K562 (cell line): ENCODE results near the gene CDC42BPB. TPM values are rescaled to one million over a fixed set of nuclear protein-coding genes. Genes with fewer than 3 reads are reported as not detected.

Experiments used
- ATAC-seq: fragments of 200-7000 bp; cut with Tn5 transposase; 3 replicates; pipeline ENCODE4 v1.9.1; 2020; ENCODE audit warnings: moderate library complexity
- BruUV-seq: library from RNA; stranded (reverse); fragments of 400-500 nt; replicated peaks from 2 replicates; lab custom pipeline; 2021; lab: Mats Ljungman, UMichigan
- CTCF ChIA-PET: fragments of 300-600 bp; formaldehyde crosslinking; extraction: SDS; loops from one replicate; lab custom pipeline; 2021; ENCODE audit warnings: low intra/inter-chr PET ratio; lab: Yijun Ruan, JAX
- POLR2A ChIA-PET: fragments of 300-600, 350-650 bp; sonication (Branson Sonifier 250); formaldehyde crosslinking; extraction: SDS; loops from one replicate; lab custom pipeline; 2021; ENCODE audit warnings: antibody characterized with exemption, inconsistent platforms; lab: Yijun Ruan, JAX
- DNase-seq, 4 experiments: peaks; one replicate each; pipeline versions ENCODE4 v3.0.0 to v3.0.0-alpha.2; 2011 to 2018; ENCODE audit warnings: low spot score in 3 of 4, mixed read lengths in 3 of 4; ENCODE audit errors: extremely low read depth in 1 of 4
- FAIRE-seq: peaks from 2 replicates; lab custom pipeline; 2011; peaks lifted over from hg19 to GRCh38; lab: Jason Lieb, UNC
- H2AFZ ChIP-seq: 2 replicates; pipeline ENCODE4 v1.6.0; 2011; ENCODE audit warnings: low read depth, low read length, control low read depth, inconsistent platforms
- H3K27ac ChIP-seq: fragments of 200-600 bp; 3 replicates; pipeline ENCODE4 v1.8.0; 2011; ENCODE audit warnings: low read depth, mild to moderate bottlenecking, control low read depth, inconsistent platforms, low read length, moderate library complexity, mixed read lengths; ENCODE audit errors: extremely low read depth
- H3K27me3 ChIP-seq, 2 experiments: fragments of 300-600 bp in 1 of 2; 2 replicates in 1 of 2; 3 replicates in 1 of 2; pipeline versions ENCODE4 v1.6.0 to v1.8.0; 2011; ENCODE audit warnings: inconsistent platforms in 2 of 2, low read length in 2 of 2, mild to moderate bottlenecking in 1 of 2, mixed read lengths in 1 of 2, moderate library complexity in 1 of 2; ENCODE audit not compliant: control insufficient read depth in 2 of 2, insufficient read depth in 2 of 2
- H3K36me3 ChIP-seq: fragments of 300-600 bp; 3 replicates; pipeline ENCODE4 v1.8.0; 2011; ENCODE audit warnings: mild to moderate bottlenecking, low read length, inconsistent platforms; ENCODE audit not compliant: control insufficient read depth, insufficient read depth
- H3K4me1 ChIP-seq, 2 experiments: fragments of 200-600 bp in 1 of 2; replicated peaks in 1 of 2; 2 replicates in 1 of 2; 3 replicates in 1 of 2; pipeline versions ENCODE4 v1.5.1 to v1.8.0; 2011; ENCODE audit warnings: inconsistent platforms in 2 of 2, low read length in 2 of 2, mild to moderate bottlenecking in 1 of 2, mixed read lengths in 1 of 2, moderate library complexity in 1 of 2; ENCODE audit not compliant: control insufficient read depth in 2 of 2, insufficient read depth in 2 of 2
- H3K4me2 ChIP-seq: 2 replicates; pipeline ENCODE4 v1.6.1; 2011; ENCODE audit warnings: low read length, control low read depth, inconsistent platforms, mixed read lengths; ENCODE audit not compliant: insufficient read depth
- H3K4me3 ChIP-seq: fragments of 200-600 bp; sonication (generic), shearing (Covaris generic); 2 replicates; pipeline ENCODE4 v1.5.1; 2016; ENCODE audit warnings: control low read depth, inconsistent platforms
- H3K79me2 ChIP-seq: fragments of 200-600 bp; 3 replicates; pipeline ENCODE4 v1.8.0; 2011; ENCODE audit warnings: low read length, inconsistent platforms; ENCODE audit not compliant: control insufficient read depth, insufficient read depth
- H3K9ac ChIP-seq, 2 experiments: 2 replicates each; pipeline versions ENCODE4 v1.6.0 to v1.6.1; 2011; ENCODE audit warnings: low read depth in 2 of 2, low read length in 2 of 2, control low read depth in 1 of 2, inconsistent platforms in 1 of 2, mild to moderate bottlenecking in 1 of 2, mixed read lengths in 1 of 2; ENCODE audit not compliant: insufficient read depth in 1 of 2
- H3K9me1 ChIP-seq: one replicate; pipeline ENCODE4 v1.6.0; 2011; ENCODE audit warnings: inconsistent platforms, mild to moderate bottlenecking, low read length, moderate library complexity; ENCODE audit not compliant: control insufficient read depth, insufficient read depth
- H3K9me3 ChIP-seq: replicated peaks from 2 replicates; pipeline ENCODE4 v1.5.1; 2011; ENCODE audit warnings: low read depth, low read length, inconsistent platforms; ENCODE audit not compliant: control insufficient read depth, insufficient read depth
- H4K20me1 ChIP-seq: replicated peaks from 2 replicates; pipeline ENCODE4 v1.6.1; 2011; ENCODE audit warnings: low read length, inconsistent platforms, mixed read lengths; ENCODE audit not compliant: control insufficient read depth, insufficient read depth
- CSDE1 ChIP-seq, 2 experiments: fragments of 450-650 bp; IDR thresholded peaks; 2 replicates each; pipeline ENCODE4 v1.6.1; 2016; ENCODE audit warnings: mild to moderate bottlenecking in 1 of 2
- EP400 ChIP-seq: fragments of 450-650 bp; IDR thresholded peaks from 2 replicates; pipeline ENCODE4 v1.6.1; 2017; ENCODE audit warnings: antibody characterized with exemption, mild to moderate bottlenecking, moderate library complexity
- ETV6 ChIP-seq, 3 experiments: fragments of 150-350 bp in 1 of 3; sonication (generic) in 1 of 3; formaldehyde crosslinking in 1 of 3; IDR thresholded peaks; 2 replicates each; pipeline versions ENCODE4 v1.6.1 to v1.8.0; 2014 to 2022; ENCODE audit warnings: borderline replicate concordance in 2 of 3, low read depth in 2 of 3, antibody characterized with exemption in 1 of 3, low read length in 1 of 3, mild to moderate bottlenecking in 1 of 3, missing genetic modification reagents in 1 of 3
- NFXL1 ChIP-seq: fragments of 450-650 bp; formaldehyde crosslinking; IDR thresholded peaks from 2 replicates; pipeline ENCODE4 v1.4.0; 2021; ENCODE audit warnings: mild to moderate bottlenecking
- SMAD1 ChIP-seq: fragments of 150-350 bp; IDR thresholded peaks from 2 replicates; pipeline ENCODE4 v1.6.1; 2014; ENCODE audit warnings: low read length, low read depth; ENCODE audit not compliant: partially characterized antibody
- SRSF7 ChIP-seq: fragments of 200-400 bp; formaldehyde crosslinking; optimal IDR thresholded peaks from 2 replicates; pipeline ENCODE3; 2017; ENCODE audit warnings: mild to moderate bottlenecking, low read depth, low read length
- TSC22D4 ChIP-seq: fragments of 450-650 bp; IDR thresholded peaks from 2 replicates; pipeline ENCODE4 v1.6.1; 2016; ENCODE audit warnings: missing genetic modification characterization, missing biosample characterization, control low read depth
- ZC3H4 ChIP-seq: sonication (generic); formaldehyde crosslinking; IDR thresholded peaks from 2 replicates; pipeline ENCODE4 v1.9.0; 2021; ENCODE audit warnings: missing genetic modification reagents, borderline replicate concordance
- ZNF57 ChIP-seq: fragments of 450-650 bp; formaldehyde crosslinking; IDR thresholded peaks from 2 replicates; pipeline ENCODE4 v1.4.0; 2020; ENCODE audit warnings: mild to moderate bottlenecking, moderate library complexity
- WGBS: fragments of 100-300 bp; shearing (Covaris generic); methylation state at CpG from one replicate; pipeline ENCODE4 v1.1.6; 2016; ENCODE audit warnings: low coverage, mixed read lengths; ENCODE audit not compliant: insufficient coverage; ENCODE audit errors: missing lambda C conversion rate; 5-methylcytosine and 5-hydroxymethylcytosine counted together
- in situ Hi-C: fragments of 300-500 bp; cut with MboI; formaldehyde crosslinking; loops from 4 replicates; pipeline ENCODE4 v1.15.0; 2018; ENCODE audit warnings: inconsistent platforms, mixed read lengths
- intact Hi-C: fragments of 100-400 bp; cut with micrococcal nuclease; formaldehyde crosslinking; loops from 2 replicates; pipeline ENCODE4 v1.14.2; 2022
- polyA plus RNA-seq, 8 experiments: library from polyadenylated mRNA; depleted of rRNA in 4 of 8; stranded (reverse) in 5 of 8; unstranded in 3 of 8; fragments of >200 nt; fragmentation: Nextera tagmentation in 2 of 8; fragmentation: Illumina TruSeq in 1 of 8; extraction: Ambion mirVana in 2 of 8; extraction: Trizol in 1 of 8; gene quantifications; 2 replicates each; pipeline versions ENCODE4 v1.2.1 to v1.2.3, GENCODE V29; 2011 to 2014; ENCODE audit warnings: inconsistent platforms in 1 of 8, missing spikeins in 1 of 8
- total RNA-seq, 7 experiments: library from RNA; depleted of rRNA in 6 of 7; stranded (reverse); fragments of >200 nt in 6 of 7; fragmentation: Illumina TruSeq in 2 of 7; extraction: Trizol in 2 of 7; gene quantifications; 2 replicates each; pipeline versions ENCODE4 v1.2.1 to v1.2.3, GENCODE V29; 2011 to 2021; ENCODE audit warnings: low replicate concordance in 1 of 7
- TF ChIP-seq, protein P1 (sequence below): fragments of 450-650 bp; conservative IDR thresholded peaks from 2 replicates; pipeline ENCODE4 v1.6.1; 2016; ENCODE audit warnings: missing genetic modification characterization, low read depth, mild to moderate bottlenecking, control low read depth, missing compliant biosample characterization
- TF ChIP-seq, protein P2 (sequence below): fragments of 250-450 bp; sonication (Bioruptor Pico); IDR thresholded peaks from 2 replicates; pipeline ENCODE4 v1.9.0; 2021; ENCODE audit warnings: mild to moderate bottlenecking
- TF ChIP-seq, protein P3 (sequence below), 2 experiments: fragments of 450-650 bp; IDR thresholded peaks; 2 replicates each; pipeline ENCODE4 v1.6.1; 2016; ENCODE audit warnings: mild to moderate bottlenecking in 2 of 2, borderline replicate concordance in 1 of 2, low read depth in 1 of 2, moderate library complexity in 1 of 2

CDC42BPB gene
- total and polyA plus RNA-seq, 9 of the 15 experiments (the other 6 are each of a cell fraction or from before 2014, with no cell fraction given): 0.07 to 24.3 (median 12.6) TPM

DNA sequence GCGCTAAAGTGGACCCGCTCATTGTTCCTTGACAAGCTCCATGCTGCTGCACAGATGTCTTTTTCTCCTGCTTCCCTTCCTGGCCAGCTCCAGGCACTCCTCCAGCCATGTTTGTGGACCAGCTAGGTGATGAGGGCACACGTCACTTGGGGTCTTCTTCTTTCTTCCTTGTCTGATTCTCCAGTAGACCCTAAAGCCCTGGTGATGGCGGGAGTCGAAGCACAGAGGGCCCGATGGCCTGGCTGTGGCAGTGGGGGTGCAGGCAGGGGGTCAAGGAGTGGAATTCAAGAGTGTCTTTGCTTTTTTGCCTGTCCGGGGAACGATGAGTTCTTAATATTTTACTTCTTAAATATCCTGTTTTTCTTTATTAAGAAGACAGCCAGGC is 157.8 kb downstream of the CDC42BPB start:
- H3K27me3 ChIP-seq: no peaks in the 10 kb centered on the region
- H3K9me1 ChIP-seq: no peaks in the 10 kb centered on the region
- peaks cover 0 to 5% of the 10 kb centered on the region in 2 experiments; a peak in 2 of 5 replicates for H3K4me1 ChIP-seq
- in situ Hi-C loops (no loop called here), intact Hi-C loops (no loop called here)
- H2AFZ ChIP-seq: no peak overlapping the region
- H3K9me3 ChIP-seq: no peaks in the 10 kb centered on the region
- FAIRE-seq (no peak), DNase-seq (no peak), ATAC-seq (no peak)
- no peak overlapping the region for H3K9ac ChIP-seq
- H4K20me1 ChIP-seq: no peaks in the 10 kb centered on the region
- 74% methylated on average over 5 of the region's 8 CpGs for WGBS
- H3K4me3 ChIP-seq: no peak overlapping the region
- no peak overlapping the region for H3K27ac ChIP-seq
- CTCF ChIA-PET: no interaction called here
- BruUV-seq: no TSS peak
- H3K79me2 ChIP-seq: no peaks in the 10 kb centered on the region
- H3K36me3 ChIP-seq: peaks cover 16% of the 10 kb centered on the region; the same call in 1 of the 3 replicates
- H3K4me2 ChIP-seq: no peak overlapping the region
- POLR2A ChIA-PET: interaction anchor here (0.6 kb wide), 1 partner anchor 12 kb away, joined by 3 read pairs; no protein-coding TSS in a partner anchor
- TF ChIP-seq ZC3H4 (no peak), SMAD1 (no peak), ZNF57 (no peak), TSC22D4 (no peak), NFXL1 (no peak), ETV6 (IDR thresholded peaks at IDR 0.05; ENCODE audit: borderline replicate concordance in 1 of 2, low read depth in 2 of 2, low read length in 1 of 2) (no peak), ETV6 (CRISPR knock-in tag; IDR thresholded peaks at IDR 0.05; ENCODE audit: borderline replicate concordance) (no peak), SRSF7 (no peak), EP400 (no peak), CSDE1 (IDR thresholded peaks at IDR 0.05) (no peak)
- TF ChIP-seq, protein P1, sequence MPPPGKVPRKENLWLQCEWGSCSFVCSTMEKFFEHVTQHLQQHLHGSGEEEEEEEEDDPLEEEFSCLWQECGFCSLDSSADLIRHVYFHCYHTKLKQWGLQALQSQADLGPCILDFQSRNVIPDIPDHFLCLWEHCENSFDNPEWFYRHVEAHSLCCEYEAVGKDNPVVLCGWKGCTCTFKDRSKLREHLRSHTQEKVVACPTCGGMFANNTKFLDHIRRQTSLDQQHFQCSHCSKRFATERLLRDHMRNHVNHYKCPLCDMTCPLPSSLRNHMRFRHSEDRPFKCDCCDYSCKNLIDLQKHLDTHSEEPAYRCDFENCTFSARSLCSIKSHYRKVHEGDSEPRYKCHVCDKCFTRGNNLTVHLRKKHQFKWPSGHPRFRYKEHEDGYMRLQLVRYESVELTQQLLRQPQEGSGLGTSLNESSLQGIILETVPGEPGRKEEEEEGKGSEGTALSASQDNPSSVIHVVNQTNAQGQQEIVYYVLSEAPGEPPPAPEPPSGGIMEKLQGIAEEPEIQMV (tag): no peak
- TF ChIP-seq, protein P2, sequence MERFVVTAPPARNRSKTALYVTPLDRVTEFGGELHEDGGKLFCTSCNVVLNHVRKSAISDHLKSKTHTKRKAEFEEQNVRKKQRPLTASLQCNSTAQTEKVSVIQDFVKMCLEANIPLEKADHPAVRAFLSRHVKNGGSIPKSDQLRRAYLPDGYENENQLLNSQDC (CRISPR knock-in tag): no peak
- TF ChIP-seq, protein P3, sequence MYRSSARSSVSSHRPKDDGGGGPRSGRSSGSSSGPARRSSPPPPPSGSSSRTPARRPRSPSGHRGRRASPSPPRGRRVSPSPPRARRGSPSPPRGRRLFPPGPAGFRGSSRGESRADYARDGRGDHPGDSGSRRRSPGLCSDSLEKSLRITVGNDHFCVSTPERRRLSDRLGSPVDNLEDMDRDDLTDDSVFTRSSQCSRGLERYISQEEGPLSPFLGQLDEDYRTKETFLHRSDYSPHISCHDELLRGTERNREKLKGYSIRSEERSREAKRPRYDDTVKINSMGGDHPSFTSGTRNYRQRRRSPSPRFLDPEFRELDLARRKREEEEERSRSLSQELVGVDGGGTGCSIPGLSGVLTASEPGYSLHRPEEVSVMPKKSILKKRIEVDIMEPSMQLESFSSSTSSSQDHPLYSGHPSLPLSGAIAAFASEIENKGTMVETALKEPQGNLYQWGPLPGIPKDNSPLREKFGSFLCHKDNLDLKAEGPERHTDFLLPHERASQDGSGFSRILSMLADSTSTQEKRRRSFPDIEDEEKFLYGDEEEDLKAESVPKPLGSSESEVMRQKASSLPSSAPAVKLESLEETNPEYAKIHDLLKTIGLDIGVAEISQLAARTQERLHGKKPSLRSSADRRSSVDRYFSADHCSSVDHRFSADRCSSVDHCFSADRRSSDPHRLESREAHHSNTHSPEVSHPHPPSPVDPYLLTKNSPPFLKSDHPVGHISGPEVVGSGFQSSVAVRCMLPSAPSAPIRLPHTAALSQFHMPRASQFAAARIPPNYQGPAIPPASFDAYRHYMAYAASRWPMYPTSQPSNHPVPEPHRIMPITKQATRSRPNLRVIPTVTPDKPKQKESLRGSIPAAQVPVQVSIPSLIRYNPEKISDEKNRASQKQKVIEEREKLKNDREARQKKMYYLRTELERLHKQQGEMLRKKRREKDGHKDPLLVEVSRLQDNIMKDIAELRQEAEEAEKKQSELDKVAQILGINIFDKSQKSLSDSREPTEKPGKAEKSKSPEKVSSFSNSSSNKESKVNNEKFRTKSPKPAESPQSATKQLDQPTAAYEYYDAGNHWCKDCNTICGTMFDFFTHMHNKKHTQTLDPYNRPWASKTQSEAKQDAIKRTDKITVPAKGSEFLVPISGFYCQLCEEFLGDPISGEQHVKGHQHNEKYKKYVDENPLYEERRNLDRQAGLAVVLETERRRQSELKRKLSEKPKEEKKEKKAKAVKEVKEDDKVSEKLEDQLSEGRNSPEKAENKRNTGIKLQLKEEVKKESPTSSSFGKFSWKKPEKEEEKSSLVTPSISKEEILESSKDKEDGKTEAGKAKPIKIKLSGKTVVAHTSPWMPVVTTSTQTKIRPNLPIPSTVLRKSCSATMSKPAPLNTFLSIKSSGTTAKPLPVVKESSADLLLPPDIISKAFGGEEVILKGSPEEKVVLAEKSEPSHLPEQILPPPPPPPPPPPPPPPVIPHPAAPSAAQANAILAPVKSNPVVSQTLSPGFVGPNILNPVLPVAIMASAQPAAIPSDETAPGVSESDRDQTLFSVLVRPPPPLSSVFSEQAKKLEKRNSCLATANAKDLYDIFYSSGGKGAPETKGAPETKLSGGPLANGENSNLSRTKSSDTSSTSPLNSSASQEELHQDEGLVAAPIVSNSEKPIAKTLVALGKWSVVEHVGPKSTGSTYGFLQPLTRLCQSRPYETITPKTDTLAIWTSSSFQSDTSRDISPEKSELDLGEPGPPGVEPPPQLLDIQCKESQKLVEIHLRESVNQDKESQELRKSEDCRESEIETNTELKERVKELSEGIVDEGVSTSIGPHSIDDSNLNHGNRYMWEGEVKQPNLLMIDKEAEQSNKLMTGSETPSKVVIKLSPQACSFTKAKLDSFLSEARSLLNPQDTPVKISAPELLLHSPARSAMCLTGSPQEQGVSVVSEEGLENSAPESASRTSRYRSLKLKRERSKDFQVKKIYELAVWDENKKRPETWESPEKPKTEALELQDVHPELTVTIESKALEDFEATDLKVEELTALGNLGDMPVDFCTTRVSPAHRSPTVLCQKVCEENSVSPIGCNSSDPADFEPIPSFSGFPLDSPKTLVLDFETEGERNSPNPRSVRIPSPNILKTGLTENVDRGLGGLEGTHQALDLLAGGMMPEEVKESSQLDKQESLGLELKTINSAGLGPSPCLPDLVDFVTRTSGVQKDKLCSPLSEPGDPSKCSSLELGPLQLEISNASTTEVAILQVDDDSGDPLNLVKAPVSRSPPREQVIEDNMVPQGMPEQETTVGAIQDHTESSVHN (IDR thresholded peaks at IDR 0.05; ENCODE audit: borderline replicate concordance in 1 of 2, low read depth in 1 of 2): no peak
